GM21360 (cell line): ENCODE results near the gene ATP1B1.
A peak's percentile ranks its signal among the peaks of the same experiment; 100 is the strongest.
"Not testable (repeated sequence)": the region's sequence is repeated elsewhere in the genome, so short reads cannot be mapped to it uniquely, and the experiment has no call there.

Experiments used
- ATAC-seq: cut with Tn5 transposase; IDR thresholded peaks from one replicate; pipeline ENCODE4 v1.9.1; 2021; ENCODE audit warnings: mild to moderate bottlenecking, moderate library complexity; ENCODE audit not compliant: unreplicated experiment

The ATP1B1 gene

DNA sequence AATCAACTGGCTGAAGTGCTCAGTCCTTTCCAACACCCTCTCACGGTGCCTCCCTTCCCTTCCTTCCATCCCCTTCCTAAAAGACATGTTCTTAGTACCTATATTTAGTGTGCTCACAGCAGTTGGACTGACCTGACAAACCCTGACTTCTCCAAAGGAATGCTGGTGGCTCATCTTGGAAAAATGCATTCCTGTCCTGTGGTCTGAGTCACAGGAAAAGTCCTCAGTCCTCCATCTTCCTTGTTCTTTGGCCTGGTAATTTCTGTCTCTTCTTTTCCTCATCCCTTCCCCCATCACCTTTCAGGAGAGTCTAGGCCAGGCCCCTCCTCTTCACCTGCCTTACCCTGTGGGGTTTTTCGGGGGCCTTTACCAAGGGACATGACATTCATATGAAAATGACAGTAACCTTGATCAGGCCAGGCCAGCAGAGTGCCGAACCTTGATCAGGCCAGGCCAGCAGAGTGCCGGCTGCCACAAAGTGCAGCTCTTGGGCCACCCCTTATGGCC is 7.2 kb downstream of the ATP1B1 start:
- no peak for ATAC-seq

DNA sequence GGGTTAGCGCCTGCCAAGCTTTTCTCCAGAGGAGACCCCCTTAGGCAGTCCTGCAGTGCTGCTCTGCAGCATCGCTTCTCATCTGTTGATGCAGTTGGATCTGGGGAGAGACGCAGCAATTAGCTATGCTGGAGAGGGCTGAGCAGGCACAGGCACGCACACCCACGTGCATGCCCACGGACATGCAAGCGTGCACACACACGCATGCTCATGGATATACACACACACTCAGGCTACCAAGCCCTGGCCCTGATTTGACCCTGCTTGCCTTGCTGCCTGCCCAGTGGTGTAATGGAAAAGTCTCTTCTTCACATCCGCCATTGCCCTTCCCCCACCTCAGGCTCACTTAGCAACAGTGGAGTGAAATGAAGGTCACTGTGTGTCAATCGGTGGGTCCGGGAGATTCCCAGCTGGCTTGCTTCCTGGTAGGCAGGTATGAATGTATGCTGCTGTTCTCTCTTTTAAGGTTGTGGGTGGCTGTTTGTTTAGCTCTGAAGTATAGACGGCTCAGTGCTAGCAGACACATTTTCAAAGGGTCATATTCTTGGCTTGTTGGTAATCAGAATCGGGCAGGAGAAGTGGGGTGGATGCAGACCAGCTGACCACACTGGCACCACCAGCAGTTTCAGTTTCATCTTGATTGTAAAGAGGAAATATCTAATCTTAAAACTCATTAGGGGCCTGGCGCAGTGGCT is 9.5 kb downstream of the ATP1B1 start:
- peak; percentile 70 for ATAC-seq

DNA sequence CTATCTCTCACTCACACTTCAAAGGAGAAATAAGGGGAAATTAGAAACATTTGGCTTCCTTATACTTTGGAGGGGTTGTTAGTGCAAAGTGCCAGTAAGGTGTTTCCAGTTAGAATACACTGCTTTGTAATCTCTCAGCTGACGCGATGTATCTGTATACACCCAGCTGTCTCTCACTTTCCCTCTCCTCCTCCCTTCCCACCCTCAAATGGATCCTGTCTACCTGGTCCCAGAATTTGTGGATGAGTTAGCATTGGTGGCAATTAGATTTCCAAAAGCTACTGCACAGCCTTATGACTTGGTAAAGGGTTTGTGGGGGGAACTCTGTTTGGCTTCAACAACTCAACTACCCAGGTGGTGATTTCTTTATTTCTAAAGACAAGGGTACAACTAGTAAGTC is 10.5 kb downstream of the ATP1B1 start:
- ATAC-seq: no peak

DNA sequence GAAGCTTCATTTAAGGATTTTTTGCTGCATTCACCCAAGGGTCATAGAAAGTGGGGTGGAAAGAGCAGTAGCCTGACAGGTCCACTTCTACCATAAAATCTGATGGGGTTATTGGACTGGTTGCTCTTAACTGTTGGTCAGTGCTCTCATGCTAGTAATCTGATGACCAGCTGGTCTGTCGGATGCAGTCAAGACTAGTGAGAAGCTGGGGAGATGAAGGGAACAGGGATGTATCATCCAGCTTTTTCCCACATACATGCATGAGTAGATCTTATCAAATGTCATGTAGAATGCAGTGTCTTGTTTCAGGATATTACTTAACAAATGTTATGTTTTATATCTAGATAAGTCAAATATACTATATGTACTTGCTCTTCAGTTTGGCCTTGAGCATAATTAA is 11.1 kb downstream of the ATP1B1 start:
- no peak for ATAC-seq

DNA sequence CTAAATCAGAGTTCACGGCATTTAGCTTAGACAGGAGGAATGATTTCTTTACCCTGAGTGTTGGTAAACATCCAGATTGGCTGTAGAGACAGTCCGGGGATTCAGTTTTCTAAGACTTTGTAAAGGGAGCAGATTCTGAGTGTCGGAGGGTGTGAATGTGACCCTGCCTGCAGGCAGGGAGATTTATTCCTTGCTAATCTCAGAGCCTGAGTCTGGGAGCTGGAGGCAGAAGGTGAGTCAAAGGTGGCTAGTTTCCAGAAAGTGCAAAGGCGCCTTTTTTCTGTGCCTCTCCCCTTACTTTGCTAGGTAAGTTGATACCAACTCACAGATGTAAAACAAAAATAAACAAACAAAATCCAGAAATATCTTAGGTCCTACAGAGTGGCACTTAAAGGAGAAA is 11.7 kb downstream of the ATP1B1 start:
- no peak for ATAC-seq

DNA sequence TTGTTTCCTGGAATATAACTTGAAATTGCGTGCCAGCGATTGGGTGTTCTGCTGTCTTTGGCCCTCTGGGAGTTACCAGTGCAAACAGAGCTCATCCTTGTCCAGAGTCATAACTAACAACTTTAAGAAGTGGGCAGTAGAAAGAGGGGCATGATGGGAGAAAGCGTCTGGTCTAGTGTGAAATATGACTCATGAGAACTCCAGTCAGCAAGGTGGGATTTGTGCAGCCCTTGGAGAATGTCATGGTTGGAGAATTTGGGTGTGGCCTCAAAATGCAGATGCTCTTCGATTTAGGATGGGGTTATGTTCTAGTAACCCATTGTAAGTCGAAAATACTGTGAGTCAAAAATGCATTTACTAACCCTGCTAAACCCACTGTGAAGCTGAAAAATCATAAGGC is 12.9 kb downstream of the ATP1B1 start:
- ATAC-seq: no peak

DNA sequence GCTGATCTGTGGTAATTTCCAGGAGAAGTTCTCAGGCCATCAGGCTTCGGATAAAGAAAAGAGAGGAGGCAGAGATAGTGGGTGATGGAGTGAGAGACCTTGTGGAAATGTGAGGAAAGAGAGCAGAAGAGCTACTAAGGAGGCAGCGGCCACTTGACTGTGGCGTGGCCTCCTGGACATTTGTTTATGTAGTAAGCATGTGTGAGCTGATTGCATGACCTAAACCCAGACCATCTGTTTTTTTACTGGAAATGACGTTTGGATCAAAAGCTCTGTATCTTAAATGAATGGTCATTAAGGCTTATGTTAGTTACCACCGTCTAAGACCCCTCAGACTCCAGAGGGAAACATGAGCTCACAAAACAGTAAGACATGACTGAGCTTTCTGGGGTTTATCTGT is 13.6 kb downstream of the ATP1B1 start:
- ATAC-seq: no peak

DNA sequence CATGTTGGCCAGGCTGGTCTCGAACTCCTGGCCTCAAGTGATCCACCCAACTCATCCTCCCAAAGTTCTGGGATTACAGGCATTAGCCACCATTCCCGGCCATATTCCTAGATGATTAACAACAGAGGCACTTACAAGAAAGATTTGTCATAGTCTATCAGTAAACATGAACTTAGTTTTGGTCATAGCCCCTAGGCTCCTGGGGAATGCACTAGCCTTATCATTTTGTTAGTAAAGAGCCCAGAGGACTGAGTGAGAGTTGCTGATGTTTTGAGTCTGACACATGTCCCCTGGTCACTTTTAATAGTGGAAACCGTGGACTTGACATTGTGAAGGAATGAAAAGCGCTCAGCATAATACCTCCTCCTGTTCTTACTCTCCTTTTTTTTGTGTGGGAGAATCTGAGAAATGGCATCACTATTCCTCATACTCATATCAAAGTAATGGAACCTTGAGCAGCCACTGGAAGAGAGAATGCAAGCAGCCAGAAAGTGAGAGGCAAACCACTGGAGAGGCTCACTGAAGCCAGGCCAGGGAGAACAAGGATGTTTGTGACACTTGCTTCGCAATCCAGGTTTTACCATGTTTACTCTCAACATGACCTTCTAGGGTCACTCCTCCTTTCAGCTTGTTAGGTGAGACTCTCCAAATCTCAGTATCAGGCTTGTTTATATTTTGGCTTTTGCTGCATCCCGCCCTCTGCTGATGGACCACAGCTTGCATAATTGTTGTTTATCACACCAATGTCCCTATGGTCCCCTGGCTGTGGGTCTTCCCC is 14.8 kb downstream of the ATP1B1 start:
- no peak for ATAC-seq

DNA sequence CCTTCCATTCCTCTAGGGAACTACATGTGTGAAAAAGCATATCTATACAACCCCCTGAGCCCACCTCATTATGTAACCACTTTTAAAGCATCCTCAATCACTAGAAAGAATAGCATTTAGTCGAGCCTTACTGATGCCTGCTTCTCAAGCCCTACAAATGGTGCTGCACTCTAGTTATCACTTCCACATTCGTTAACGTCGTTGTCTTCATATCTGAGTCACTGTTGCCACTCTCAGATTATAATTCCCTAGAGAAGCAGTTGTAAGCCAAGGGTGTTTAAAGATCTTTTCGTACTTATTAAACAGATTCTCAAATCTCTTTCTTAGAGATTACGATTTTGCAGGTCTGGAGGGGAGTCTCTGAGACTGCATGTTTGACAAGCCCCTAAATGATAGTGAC is 16.5 kb downstream of the ATP1B1 start:
- ATAC-seq: peak; percentile 69

DNA sequence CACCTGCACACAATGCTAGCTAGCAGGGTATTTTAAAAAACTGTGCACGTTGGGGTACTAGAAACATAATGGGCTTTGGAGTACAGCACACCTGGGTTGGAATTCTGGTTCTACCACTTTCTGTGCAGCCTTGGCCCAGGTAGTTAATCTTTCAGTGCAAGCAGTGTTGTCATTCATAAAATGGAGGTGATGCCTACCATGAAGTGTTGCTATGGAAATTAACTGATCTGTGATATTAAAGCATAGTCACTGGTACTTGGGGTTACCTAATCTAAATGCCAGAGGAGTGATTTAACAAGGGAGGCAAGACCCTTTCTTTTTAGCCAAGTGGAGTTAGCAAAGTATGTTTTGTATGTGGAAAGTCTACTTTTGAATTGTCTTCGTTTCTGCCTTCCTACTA is 18.0 kb downstream of the ATP1B1 start:
- no peak for ATAC-seq

DNA sequence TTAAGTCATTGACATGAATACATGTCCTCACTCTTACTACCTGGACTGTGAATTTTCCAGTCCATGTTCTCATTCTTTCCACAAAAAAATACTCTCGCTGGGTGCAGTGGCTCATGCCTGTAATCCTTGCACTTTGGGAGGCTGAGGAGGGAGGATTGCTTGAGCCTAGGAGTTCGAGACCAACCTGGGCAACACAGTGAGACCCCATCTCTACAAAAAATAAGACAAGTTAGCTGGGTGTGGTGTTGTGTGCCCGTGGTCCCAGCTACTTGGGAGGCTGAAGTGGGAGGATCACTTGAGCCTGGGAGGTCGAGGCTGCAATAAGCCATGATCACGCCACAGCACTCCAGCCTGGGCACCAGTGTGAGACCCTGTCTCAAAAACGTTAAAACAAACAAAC is 19.1 kb downstream of the ATP1B1 start:
- not testable (repeated sequence) for ATAC-seq

DNA sequence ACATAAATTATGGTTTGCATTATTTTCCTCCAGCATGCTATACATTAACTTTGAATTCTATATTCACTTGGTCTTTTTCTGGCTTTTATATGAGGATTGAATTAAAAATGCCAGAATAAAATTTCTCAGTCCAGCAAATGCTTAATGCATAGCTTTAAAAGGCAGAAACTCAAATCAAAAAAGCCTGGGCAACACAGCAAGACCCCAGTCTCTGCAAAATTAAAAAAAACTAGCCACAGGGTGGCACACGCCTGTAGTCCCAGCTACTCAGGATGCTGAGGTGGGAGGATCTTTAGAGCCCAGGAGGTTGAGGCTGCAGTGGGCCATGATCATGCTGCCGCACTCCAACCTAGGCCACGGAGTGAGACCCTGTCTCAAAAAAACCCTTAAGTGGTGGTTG is 19.8 kb downstream of the ATP1B1 start:
- no peak for ATAC-seq

DNA sequence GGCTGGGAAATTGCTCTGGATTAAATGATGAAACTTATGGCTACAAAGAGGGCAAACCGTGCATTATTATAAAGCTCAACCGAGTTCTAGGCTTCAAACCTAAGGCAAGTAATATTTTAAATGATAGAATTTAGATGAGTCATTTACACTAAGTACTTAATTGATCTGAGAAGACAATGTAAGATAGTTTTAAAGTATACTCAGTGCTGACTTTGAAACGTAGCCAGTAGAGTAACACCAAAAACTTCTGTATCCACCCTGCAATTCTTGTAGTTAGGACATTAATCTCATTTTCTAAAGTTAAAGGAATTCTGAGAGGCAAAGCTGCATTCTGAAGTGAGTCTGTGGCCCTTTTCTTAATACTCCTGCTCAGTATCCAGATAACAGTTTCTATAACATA is 20.8 kb downstream of the ATP1B1 start:
- ATAC-seq: no peak

DNA sequence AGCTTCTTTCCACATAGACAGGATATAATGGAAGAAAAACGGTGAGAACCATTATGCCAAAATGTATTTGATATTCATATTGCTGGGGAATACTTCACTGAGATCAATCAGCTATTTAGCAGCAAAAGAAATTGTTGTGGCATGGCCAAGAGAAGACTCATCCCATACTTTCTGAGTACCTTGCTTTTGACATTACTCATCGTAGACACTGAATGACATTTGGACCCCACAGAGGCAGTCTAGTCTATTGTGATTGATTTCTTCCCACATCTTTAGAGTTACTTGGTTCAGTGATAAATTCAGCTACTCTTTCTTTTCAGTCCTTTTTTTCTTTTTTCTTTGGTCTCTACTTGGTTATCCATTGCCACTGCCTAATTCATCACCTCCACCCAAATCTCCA is 22.1 kb downstream of the ATP1B1 start:
- ATAC-seq: no peak

DNA sequence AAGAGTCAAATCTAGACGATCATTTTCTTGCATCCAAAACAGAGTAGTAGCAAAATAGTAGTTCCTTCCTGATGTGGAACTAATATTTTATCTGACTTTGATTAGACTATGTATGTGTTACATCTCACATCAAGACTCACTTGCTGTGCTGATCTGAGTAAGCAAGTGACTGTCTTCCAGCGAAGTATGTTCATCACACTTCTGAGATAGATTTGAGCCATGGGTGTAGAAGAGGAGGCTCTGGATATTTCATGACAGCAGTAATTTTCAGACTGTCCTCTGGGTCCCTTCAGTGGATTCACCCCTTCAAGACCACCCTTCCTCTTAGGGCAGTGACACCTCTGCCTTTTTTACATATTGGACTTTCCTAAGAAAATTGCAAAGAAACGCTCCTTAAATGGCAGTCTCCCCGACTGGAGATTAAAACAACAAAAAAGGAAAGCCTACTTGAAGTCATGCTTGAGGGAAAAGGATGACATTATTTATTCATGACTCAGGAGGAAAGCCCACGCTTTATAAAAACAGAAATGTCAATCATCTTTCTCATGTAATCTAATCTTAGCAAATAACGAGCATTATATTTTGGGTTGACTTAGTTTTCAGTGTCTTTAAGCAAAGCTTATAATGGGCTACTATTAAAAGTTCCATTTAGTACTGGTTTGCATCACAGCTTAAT is 22.8 kb downstream of the ATP1B1 start:
- no peak for ATAC-seq

DNA sequence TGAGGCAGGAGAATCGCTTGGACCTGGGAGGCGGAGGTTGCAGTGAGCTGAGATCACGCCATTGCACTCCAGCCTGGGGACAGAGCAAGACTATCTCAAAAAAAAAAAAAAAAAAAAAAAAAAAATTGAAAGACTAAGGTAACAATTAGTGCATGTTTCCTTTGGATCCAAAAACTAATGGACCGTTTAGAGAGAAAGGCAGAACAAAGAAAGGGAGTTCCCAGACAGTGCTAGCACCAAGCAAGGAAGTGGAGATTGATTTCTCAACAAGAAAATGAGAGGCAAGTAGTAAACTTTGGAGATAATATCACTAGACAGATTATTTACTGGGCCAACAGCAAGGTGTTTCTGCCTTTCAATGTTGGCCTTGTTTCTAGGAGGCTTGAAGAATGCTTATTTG is 24.2 kb downstream of the ATP1B1 start:
- no peak for ATAC-seq

DNA sequence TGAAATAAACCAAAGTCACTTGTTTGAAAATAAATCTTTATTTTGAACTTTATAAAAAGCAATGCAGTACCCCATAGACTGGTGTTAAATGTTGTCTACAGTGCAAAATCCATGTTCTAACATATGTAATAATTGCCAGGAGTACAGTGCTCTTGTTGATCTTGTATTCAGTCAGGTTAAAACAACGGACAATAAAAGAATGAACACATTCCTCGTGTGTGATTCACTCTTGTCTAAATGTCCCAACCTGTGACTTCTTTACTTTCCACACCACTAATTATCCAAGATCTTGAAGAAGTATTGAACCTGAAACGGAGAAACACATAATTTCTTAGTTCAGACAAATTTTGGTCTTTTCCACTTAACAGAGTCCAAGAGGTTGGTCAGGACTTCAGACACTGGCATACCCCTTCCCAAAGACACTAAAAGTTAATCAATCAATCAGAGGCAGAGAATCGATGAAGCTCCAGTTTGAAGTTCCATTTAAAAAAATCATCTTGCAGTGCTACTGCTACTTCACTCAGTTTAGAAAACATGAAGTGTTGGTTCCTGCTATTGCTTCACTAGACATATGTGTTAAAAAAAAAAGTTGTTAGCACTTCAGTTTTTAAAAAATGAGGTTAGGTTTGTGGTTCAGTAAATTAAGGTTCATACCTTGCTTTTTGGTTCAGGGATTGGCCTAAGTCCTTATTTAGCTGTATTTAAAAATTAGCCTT is 26.2 kb downstream of the ATP1B1 start:
- no peak for ATAC-seq

DNA sequence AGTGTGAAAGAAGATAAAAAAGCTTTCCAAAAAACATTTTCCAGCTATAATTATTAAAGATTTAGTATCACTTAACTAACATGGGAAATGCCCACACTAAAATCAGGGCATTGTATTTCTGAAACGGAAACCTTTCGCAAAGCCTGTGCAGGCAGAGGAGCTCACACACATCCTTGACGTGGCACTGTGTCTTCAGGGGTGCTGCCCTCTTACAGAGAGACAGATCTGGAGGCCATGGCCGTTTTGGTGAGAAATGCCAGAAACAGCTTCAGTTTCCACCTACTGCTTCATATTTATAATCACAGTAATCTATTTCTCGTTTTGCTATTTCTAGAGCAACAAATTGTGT is 26.7 kb downstream of the ATP1B1 start:
- ATAC-seq: no peak

DNA sequence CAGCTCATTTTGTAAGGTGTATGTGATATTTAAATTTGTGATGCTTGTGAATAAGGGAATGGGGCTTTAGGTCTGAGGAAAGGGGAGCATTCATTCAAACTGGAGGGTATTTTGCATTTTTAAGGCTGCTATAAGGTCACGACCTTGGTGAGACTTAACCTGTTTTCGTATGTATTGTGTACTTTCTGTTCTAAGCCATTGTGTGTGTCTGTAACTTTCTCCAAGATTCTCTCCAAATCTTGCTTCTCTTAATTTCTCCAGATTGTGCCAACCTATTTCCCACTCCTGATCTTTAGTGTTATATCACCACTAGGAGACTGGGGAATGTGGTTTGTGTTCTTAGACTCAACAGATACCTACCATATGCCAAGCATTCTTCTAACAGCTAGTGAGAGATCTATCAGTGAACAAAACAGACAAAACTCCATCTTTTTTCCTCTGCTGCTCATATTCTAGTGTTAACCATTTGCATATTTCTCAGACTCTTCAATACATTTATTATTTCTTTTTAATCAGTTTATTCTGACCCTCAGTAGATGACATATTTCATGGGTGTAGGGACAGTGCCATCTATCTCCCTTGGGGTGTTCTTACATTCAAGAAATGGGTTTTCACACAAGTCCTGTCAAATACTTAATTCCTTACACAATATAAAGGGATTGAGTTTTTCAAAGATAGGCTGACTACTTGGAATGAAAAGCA is 27.5 kb downstream of the ATP1B1 start:
- ATAC-seq: no peak

DNA sequence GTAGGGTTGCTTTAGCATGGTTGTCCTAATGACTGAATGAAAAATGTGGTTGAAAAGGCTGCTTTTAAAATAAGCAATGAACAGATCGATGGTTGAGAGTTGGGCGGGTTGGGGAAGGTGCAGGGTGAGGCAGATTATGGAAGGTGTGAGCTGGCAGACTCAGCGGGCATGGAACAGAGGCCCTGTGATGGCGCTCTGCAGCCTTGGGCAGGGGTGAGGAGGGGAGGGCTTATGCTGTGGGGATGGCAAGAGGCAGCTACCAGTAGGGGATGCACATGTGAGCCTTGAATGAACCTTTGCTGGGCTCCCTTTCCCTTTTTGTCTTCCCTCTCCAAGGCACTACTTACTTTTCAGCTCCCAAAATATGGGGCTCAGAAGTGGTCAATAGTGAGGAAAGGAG is 30.9 kb downstream of the ATP1B1 start:
- no peak for ATAC-seq
